ENCODE results near the gene CFAP45. TPM values are rescaled to one million over a fixed set of nuclear protein-coding genes. Genes with fewer than 3 reads are reported as not detected.
A peak's percentile ranks its signal among the peaks of the same experiment; 100 is the strongest.

CFAP45 gene
- total RNA-seq, 5 donors from 2014 or later (not counting 1 experiment from before 2014, with no cell fraction given), result 1.2 to 4.7 (median 1.5) TPM

- peaks cover 17 to 73% of the 10 kb centered on the region in 2 experiments for H3K4me1 ChIP-seq (ENCODE audit: control insufficient read depth in 1 of 2, extremely low read depth in 1 of 2, insufficient read depth in 2 of 2, low read length in 2 of 2)
- H3K27me3 ChIP-seq (replicated peaks in 1 of 2; ENCODE audit: control insufficient read depth in 2 of 2, extremely low read depth in 1 of 2, insufficient read depth in 2 of 2, low read length in 1 of 2), result no peaks in the 10 kb centered on the region
- POLR2A ChIA-PET, result no interaction called here
- 98% methylated on average over 8 of the region's 10 CpGs for WGBS (ENCODE audit: insufficient coverage)
- ATAC-seq (replicated peaks in 1 of 4) (no peak), DNase-seq (no peak)
- Mint-ChIP-seq H3K4me1 (peaks cover 66 to 84% (median 79%) of the 10 kb centered on the region in 3 donors), H3K27me3 (no peaks in the 10 kb centered on the region), H3K36me3 (peaks cover 54% of the 10 kb centered on the region), H3K27ac (peak overlapping the region; percentile 35 to 62), H3K4me3 (no peak overlapping the region), H3K9me3 (no peaks in the 10 kb centered on the region)
- H3K9me3 ChIP-seq, result no peaks in the 10 kb centered on the region
- no peak overlapping the region for H3K4me3 ChIP-seq (ENCODE audit: control insufficient read depth in 1 of 2, extremely low read depth in 1 of 2, low read length in 1 of 2)
- CTCF ChIA-PET, result interaction anchor here in 1 of 2 donors (0.5 kb wide), 1 partner anchor 49 kb away, joined by 3 read pairs; no protein-coding TSS in a partner anchor
- no peak overlapping the region for H3K27ac ChIP-seq (ENCODE audit: low read length)
- H3K36me3 ChIP-seq (ENCODE audit: control insufficient read depth in 2 of 2, extremely low read depth in 1 of 2, insufficient read depth in 1 of 2, low read length in 1 of 2), result peaks cover 18 to 52% of the 10 kb centered on the region in 2 donors
These were observed 19.4 kb upstream of the CFAP45 start for GRCh38 chr1:159919236-159919865.

- Mint-ChIP-seq H3K4me1 (peaks cover 74 to 87% (median 86%) of the 10 kb centered on the region in 3 donors), H3K36me3 (peaks cover 52% of the 10 kb centered on the region), H3K9me3 (no peaks in the 10 kb centered on the region), H3K27me3 (no peaks in the 10 kb centered on the region), H3K4me3 (no peak overlapping the region), H3K27ac (peak overlapping the region; percentile 80 to 84)
- CTCF ChIA-PET, result interaction anchor here in 1 of 2 donors (0.5 kb wide), 1 partner anchor 48 kb away, joined by 3 read pairs; no protein-coding TSS in a partner anchor
- Histone ChIP-seq H3K27me3 (replicated peaks in 1 of 2; ENCODE audit: control insufficient read depth in 2 of 2, extremely low read depth in 1 of 2, insufficient read depth in 2 of 2, low read length in 1 of 2) (no peaks in the 10 kb centered on the region), H3K27ac (ENCODE audit: low read length) (no peak overlapping the region), H3K9me3 (no peaks in the 10 kb centered on the region), H3K4me1 (ENCODE audit: control insufficient read depth in 1 of 2, extremely low read depth in 1 of 2, insufficient read depth in 2 of 2, low read length in 2 of 2) (peaks cover 20 to 73% of the 10 kb centered on the region in 2 experiments), H3K4me3 (ENCODE audit: control insufficient read depth in 1 of 2, extremely low read depth in 1 of 2, low read length in 1 of 2) (no peak overlapping the region), H3K36me3 (ENCODE audit: control insufficient read depth in 2 of 2, extremely low read depth in 1 of 2, insufficient read depth in 1 of 2, low read length in 1 of 2) (peaks cover 18 to 52% of the 10 kb centered on the region in 2 donors)
- 93% methylated on average over 9 of the region's 13 CpGs for WGBS (ENCODE audit: insufficient coverage)
- DNase-seq (no peak), ATAC-seq (replicated peaks in 1 of 4) (no peak)
- POLR2A ChIA-PET, result no interaction called here
These were observed 18.6 kb upstream of the CFAP45 start for GRCh38 chr1:159918352-159919200.

- Mint-ChIP-seq H3K9me3 (no peaks in the 10 kb centered on the region), H3K4me1 (peaks cover 74 to 87% (median 86%) of the 10 kb centered on the region in 3 donors), H3K27ac (peak overlapping the region; percentile 80 to 84), H3K27me3 (no peaks in the 10 kb centered on the region), H3K4me3 (peak overlapping the region in 1 of 3 donors; percentile 9), H3K36me3 (peaks cover 49% of the 10 kb centered on the region)
- Histone ChIP-seq H3K4me3 (ENCODE audit: control insufficient read depth in 1 of 2, extremely low read depth in 1 of 2, low read length in 1 of 2) (no peak overlapping the region), H3K27me3 (replicated peaks in 1 of 2; ENCODE audit: control insufficient read depth in 2 of 2, extremely low read depth in 1 of 2, insufficient read depth in 2 of 2, low read length in 1 of 2) (no peaks in the 10 kb centered on the region), H3K4me1 (ENCODE audit: control insufficient read depth in 1 of 2, extremely low read depth in 1 of 2, insufficient read depth in 2 of 2, low read length in 2 of 2) (peaks cover 17 to 69% of the 10 kb centered on the region in 2 experiments), H3K27ac (ENCODE audit: low read length) (peak overlapping the region; percentile 4), H3K36me3 (ENCODE audit: control insufficient read depth in 2 of 2, extremely low read depth in 1 of 2, insufficient read depth in 1 of 2, low read length in 1 of 2) (peaks cover 18 to 52% of the 10 kb centered on the region in 2 donors), H3K9me3 (no peaks in the 10 kb centered on the region)
- WGBS (ENCODE audit: insufficient coverage), result 82% methylated on average over 4 of the region's 5 CpGs
- ATAC-seq (replicated peaks in 1 of 4) (no peak), DNase-seq (no peak)
- ChIA-PET POLR2A (no interaction called here), CTCF (no interaction called here)
These were observed 17.8 kb upstream of the CFAP45 start for GRCh38 chr1:159917533-159918351.

GRCh38 chr1:159916242-159917051 is 16.5 kb upstream of the CFAP45 start:
- Mint-ChIP-seq H3K9me3 (no peaks in the 10 kb centered on the region), H3K4me1 (peaks cover 74 to 87% (median 86%) of the 10 kb centered on the region in 3 donors), H3K27ac (peak overlapping the region; percentile 70 to 84), H3K4me3 (no peak overlapping the region), H3K36me3 (peaks cover 44% of the 10 kb centered on the region), H3K27me3 (no peaks in the 10 kb centered on the region)
- CTCF ChIA-PET, result interaction anchor here in 1 of 2 donors (0.7 to 0.9 kb wide), 2 partner anchors 16 to 119 kb away, joined by 3 read pairs; no protein-coding TSS in a partner anchor
- Histone ChIP-seq H3K36me3 (ENCODE audit: control insufficient read depth in 2 of 2, extremely low read depth in 1 of 2, insufficient read depth in 1 of 2, low read length in 1 of 2) (peaks cover 18 to 48% of the 10 kb centered on the region in 2 donors), H3K27ac (ENCODE audit: low read length) (no peak overlapping the region), H3K4me1 (ENCODE audit: control insufficient read depth in 1 of 2, extremely low read depth in 1 of 2, insufficient read depth in 2 of 2, low read length in 2 of 2) (peaks cover 14 to 69% of the 10 kb centered on the region in 2 experiments), H3K27me3 (replicated peaks in 1 of 2; ENCODE audit: control insufficient read depth in 2 of 2, extremely low read depth in 1 of 2, insufficient read depth in 2 of 2, low read length in 1 of 2) (no peaks in the 10 kb centered on the region), H3K9me3 (no peaks in the 10 kb centered on the region), H3K4me3 (ENCODE audit: control insufficient read depth in 1 of 2, extremely low read depth in 1 of 2, low read length in 1 of 2) (no peak overlapping the region)
- DNase-seq, result no peak
- ATAC-seq (replicated peaks in 1 of 4), result no peak
- POLR2A ChIA-PET, result interaction anchor here in 1 of 2 donors (2.9 kb wide), 1 partner anchor 8 kb away, joined by 16 read pairs; the partner anchor contains the start of gene TAGLN2
- WGBS (ENCODE audit: insufficient coverage), result 88% methylated on average over 2 of the region's 9 CpGs

GRCh38 chr1:159915571-159916241 is 15.7 kb upstream of the CFAP45 start:
- peaks cover 19 to 69% of the 10 kb centered on the region in 2 experiments for H3K4me1 ChIP-seq (ENCODE audit: control insufficient read depth in 1 of 2, extremely low read depth in 1 of 2, insufficient read depth in 2 of 2, low read length in 2 of 2)
- H3K4me3 ChIP-seq (ENCODE audit: control insufficient read depth in 1 of 2, extremely low read depth in 1 of 2, low read length in 1 of 2), result no peak overlapping the region
- no peak overlapping the region for H3K27ac ChIP-seq (ENCODE audit: low read length)
- Mint-ChIP-seq H3K27me3 (no peaks in the 10 kb centered on the region), H3K9me3 (no peaks in the 10 kb centered on the region), H3K4me1 (peaks cover 74 to 87% (median 86%) of the 10 kb centered on the region in 3 donors), H3K36me3 (peaks cover 37% of the 10 kb centered on the region), H3K4me3 (no peak overlapping the region), H3K27ac (peak overlapping the region; percentile 67 to 70)
- no peaks in the 10 kb centered on the region for H3K27me3 ChIP-seq (replicated peaks in 1 of 2; ENCODE audit: control insufficient read depth in 2 of 2, extremely low read depth in 1 of 2, insufficient read depth in 2 of 2, low read length in 1 of 2)
- DNase-seq (no peak), ATAC-seq (replicated peaks in 1 of 4) (no peak)
- ChIA-PET CTCF (interaction anchor here in 1 of 2 donors (0.9 kb wide), 1 partner anchor 118 kb away, joined by 3 read pairs; no protein-coding TSS in a partner anchor), POLR2A (interaction anchor here in 1 of 2 donors (2.9 kb wide), 1 partner anchor 9 kb away, joined by 16 read pairs; the partner anchor contains the start of gene TAGLN2)
- 95% methylated on average over 3 of the region's 5 CpGs for WGBS (ENCODE audit: insufficient coverage)
- peaks cover 18 to 41% of the 10 kb centered on the region in 2 donors for H3K36me3 ChIP-seq (ENCODE audit: control insufficient read depth in 2 of 2, extremely low read depth in 1 of 2, insufficient read depth in 1 of 2, low read length in 1 of 2)
- H3K9me3 ChIP-seq, result no peaks in the 10 kb centered on the region

All from T-cell (primary cell).